HPDE6-E6E7 (cell line): ENCODE data around the gene CELF6.

Source experiments
- DNase-seq: peaks from one replicate; pipeline ENCODE4 v3.0.0; 2011; ENCODE audit warnings: missing footprints; ENCODE audit errors: extremely low spot score

Gene CELF6

GRCh38 chr15:72272213-72272996 is 47.6 kb downstream of the CELF6 start, which contains the start of gene PARP6:
PARP6 (minus strand) TSS chr15:72272554; CDS start chr15:72267477, 5,077 bp downstream.
- DNase-seq: peak; percentile 100

GRCh38 chr15:72271895-72272212 is 48.1 kb downstream of the CELF6 start:
- peak; percentile 39 for DNase-seq

GRCh38 chr15:72271221-72271620 is 48.7 kb downstream of the CELF6 start:
- no peak for DNase-seq

- DNase-seq: no peak
Measured at GRCh38 chr15:72269739-72270138, 50.2 kb downstream of the CELF6 start.

- no peak for DNase-seq
Measured at GRCh38 chr15:72265031-72265430, 54.9 kb downstream of the CELF6 start.

GRCh38 chr15:72252663-72253299 is 67.2 kb downstream of the CELF6 start:
- no peak for DNase-seq

- no peak for DNase-seq
Measured at GRCh38 chr15:72249142-72249810, 70.7 kb downstream of the CELF6 start.

GRCh38 chr15:72248514-72248913 is 71.4 kb downstream of the CELF6 start:
- DNase-seq: no peak

- no peak for DNase-seq
Measured at GRCh38 chr15:72242775-72243370, 77.1 kb downstream of the CELF6 start.

- DNase-seq: no peak
Measured at GRCh38 chr15:72239652-72240051, 80.3 kb downstream of the CELF6 start.

GRCh38 chr15:72238586-72238985 is 81.4 kb downstream of the CELF6 start:
- DNase-seq: no peak

- DNase-seq: no peak
Measured at GRCh38 chr15:72237853-72238224, 82.1 kb downstream of the CELF6 start.

GRCh38 chr15:72237029-72237852 is 82.7 kb downstream of the CELF6 start:
- peak; percentile 93 for DNase-seq

- no peak for DNase-seq
Measured at GRCh38 chr15:72236381-72237003, 83.5 kb downstream of the CELF6 start.

- DNase-seq: no peak
Measured at GRCh38 chr15:72235298-72235697, 84.7 kb downstream of the CELF6 start.
